NCI-H82 treated with DMSO at 0.1 percent for 48 hours (cell line): ENCODE measurements around the gene ZHX3.
"Not testable (repeated sequence)": the region's sequence is repeated elsewhere in the genome, so short reads cannot be mapped to it uniquely, and the experiment has no call there.

Source experiments
- DNase-seq: peaks from one replicate; lab custom pipeline; 2025; ENCODE audit not compliant: unreplicated experiment; lab: John Stamatoyannopoulos, UW

ZHX3 gene

DNA sequence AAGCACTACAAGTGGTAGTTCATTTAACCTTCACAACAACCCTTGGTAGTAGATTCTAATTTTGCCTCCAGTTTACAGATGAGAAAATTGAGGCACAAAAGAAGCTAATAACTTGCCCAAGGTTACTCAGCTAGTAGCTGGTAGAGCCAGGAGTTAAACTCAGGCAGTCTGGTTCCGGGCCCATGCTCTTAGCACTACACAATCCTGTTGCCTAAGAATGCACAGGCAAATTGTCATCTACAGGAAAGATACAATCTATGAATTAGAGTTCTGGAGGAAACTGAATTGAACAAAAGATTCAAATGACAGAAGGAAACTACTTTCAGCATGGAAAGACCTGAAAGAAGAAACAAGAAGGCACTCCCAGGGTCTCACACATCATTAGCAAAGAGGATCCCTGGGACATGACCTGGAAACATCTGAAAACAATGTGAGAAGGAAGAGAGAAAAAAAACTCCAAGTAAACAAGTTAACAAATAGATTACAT, 56.8 kb downstream of the ZHX3 start:
- no peak for DNase-seq

DNA sequence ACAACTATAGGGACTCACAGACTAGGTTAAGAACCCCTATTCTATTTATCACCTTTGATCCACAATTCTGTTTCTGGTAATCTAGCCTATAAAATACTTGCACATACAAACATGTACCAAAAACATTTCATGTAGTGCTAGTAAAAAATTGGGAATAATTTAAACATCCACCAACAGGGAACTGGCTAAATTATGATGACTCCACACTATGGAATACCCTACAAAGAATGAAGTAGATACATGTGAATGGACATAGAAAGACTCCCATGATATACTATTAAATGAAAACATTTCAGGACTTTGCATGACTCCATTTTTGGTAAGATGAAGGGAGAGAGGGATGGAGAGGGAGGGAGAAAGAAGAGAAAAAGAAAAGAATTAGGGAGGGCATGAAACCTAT, 58.2 kb downstream of the ZHX3 start:
- no peak for DNase-seq

DNA sequence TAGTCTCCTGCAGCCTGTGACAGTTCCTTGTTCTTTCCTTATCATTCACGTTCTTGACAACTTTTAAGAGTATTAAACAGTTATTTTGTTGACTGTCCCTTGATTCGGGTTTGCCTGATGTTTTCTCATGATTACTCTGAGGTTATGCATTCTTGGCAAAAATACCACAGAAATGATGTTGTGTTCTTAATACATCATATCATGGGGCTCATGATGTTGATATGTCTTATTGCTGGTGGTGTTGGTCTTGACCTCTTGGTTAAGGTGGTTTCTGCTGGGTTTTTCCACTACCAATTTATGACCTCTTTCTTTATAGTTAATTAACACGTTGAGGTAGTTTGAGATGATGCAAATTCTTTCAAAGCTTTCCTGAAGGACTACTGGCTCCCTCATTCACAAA, 59.1 kb downstream of the ZHX3 start:
- DNase-seq: no peak

DNA sequence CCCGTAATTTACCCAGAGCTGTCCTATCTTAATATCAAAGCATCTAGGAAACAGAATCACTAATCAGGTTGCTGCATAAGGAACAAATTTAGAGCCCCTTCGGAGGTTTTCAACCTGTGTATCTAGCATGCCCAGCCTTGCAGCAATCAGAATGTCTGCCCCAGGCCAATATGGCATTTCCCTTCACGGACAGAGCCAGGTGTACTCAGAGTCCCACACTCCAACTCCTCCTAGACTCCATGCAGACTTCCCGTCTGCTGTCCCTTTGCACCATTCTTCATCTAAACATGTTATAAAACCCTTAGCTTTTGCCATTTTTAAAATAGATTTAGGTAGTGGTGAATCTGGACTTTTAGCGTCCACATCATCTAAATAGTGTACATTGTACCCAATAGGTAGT, 61.0 kb downstream of the ZHX3 start:
- DNase-seq: no peak

GRCh38 chr20:41255655-41256054, 61.9 kb downstream of the ZHX3 start:
- no peak for DNase-seq

GRCh38 chr20:41249411-41250281, 67.9 kb downstream of the ZHX3 start:
- peak; percentile 3 for DNase-seq

GRCh38 chr20:41248368-41249024, 69.0 kb downstream of the ZHX3 start:
- DNase-seq: no peak

DNA sequence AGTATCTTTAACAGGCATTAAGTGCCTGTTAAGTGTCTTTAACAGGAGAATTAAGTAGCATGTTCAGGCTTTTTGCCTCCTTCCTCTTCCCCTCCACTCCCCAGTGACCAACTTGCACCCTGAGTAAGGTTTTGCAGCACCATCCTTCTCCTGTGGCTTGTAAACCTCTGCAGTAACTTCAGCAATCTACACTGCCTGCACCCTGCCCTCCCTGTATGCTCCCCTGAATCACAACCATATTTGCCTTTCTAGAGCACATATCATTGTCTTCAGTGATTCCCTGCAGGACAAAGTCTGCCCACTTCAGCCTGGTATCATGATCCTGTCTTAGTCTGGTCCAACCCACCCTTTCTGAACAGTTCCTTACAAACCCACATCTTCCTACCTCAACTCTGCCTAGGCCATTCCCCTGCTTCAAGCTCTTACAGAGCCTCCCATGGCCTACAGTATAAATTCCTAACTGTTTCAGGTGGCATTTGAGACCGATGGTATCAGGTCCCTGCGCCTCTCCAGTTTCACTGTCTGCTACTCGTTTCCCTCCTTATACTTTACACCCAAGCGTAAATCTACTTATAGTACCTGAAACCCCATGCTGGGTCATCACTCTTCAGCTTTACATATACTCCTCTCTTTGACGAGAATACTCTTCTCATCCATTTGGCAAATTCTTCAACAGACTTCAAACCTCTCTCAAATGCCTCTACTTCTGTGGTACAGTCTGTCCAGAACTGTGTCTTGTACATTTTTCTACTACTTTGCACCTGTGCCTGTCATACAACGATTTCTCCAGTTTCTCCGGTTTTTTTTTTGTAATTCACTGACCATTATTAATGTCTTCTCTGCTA, 69.8 kb downstream of the ZHX3 start:
- DNase-seq: no peak

GRCh38 chr20:41245086-41245707, 72.3 kb downstream of the ZHX3 start:
- DNase-seq: no peak

- no peak for DNase-seq
These were observed 74.7 kb downstream of the ZHX3 start for GRCh38 chr20:41242807-41243206.

DNA sequence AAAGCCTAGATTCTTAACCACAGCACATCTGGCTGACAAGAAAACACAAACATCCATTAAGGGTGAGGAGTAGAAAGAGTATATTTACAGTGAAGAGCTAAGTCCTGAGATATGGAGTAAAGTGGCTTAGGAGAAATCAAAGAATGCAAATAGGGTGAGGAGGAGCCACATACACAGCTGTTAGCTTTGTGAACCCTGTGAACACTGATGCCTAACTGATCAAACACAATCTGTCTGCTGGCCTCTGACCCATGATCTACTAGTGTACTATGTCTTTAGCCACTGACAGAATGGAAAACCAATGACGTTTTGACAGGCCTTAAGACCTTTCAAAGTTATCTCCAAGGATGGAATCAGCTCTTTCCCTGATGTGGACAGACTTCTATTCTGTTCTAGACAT, 75.2 kb downstream of the ZHX3 start:
- no peak for DNase-seq

- DNase-seq: not testable (repeated sequence)
These were observed 80.3 kb downstream of the ZHX3 start for GRCh38 chr20:41237233-41237632.

DNA sequence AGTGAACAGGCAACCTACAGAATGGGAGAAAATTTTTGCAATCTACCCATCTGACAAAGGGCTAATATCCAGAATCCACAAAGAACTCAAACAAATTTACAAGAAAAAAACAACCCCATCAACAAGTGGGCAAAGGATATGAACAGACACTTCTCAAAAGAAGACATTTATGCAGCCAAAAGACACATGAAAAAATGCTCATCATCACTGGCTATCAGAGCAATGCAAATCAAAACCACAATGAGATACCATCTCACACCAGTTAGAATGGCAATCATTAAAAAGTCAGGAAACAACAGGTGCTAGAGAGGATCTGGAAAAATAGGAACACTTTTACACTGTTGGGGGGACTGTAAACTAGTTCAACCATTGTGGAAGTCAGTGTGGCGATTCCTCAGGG, 80.7 kb downstream of the ZHX3 start:
- not testable (repeated sequence) for DNase-seq

DNA sequence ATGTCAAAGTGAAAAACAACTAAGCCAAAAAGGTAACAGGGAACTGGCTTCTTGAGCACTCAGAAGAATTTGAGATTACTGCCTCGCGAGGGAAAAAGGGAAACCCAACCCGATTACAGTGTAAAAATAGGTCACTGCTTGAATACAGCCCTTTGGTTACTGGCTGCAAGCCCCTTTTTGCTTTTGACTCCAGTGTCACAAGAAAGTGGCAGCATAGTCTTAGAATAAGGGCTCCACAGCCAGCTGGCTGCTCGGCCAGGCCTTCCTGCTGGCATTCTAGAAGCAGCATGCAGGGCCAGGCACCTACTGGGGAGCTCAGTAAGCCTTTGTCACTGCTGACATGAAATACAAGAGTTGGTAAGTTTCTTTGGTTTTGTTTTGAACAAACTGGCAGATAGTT, 83.0 kb downstream of the ZHX3 start:
- no peak for DNase-seq

DNA sequence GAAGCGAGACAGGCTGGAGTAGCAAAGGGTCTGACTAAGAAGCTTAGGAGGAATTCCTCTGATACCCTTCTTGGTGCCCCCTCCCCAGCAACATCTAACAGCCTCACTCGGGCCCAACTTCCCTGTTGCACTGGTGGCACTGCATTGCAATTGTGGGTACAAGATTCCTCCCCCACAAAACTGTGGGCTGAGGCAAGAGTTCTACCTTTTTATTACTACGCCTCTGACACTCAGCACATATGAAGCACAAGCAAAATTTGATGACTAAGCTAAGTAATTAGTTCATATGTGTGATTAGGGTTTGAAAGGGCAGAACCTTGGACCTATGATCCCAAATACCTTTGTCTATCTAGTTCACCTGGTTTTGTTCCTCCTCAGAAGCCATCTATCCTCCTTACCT, 83.5 kb downstream of the ZHX3 start:
- no peak for DNase-seq

GRCh38 chr20:41232973-41233926, 84.3 kb downstream of the ZHX3 start:
- no peak for DNase-seq

GRCh38 chr20:41231136-41231535, 86.4 kb downstream of the ZHX3 start:
- DNase-seq: no peak

DNA sequence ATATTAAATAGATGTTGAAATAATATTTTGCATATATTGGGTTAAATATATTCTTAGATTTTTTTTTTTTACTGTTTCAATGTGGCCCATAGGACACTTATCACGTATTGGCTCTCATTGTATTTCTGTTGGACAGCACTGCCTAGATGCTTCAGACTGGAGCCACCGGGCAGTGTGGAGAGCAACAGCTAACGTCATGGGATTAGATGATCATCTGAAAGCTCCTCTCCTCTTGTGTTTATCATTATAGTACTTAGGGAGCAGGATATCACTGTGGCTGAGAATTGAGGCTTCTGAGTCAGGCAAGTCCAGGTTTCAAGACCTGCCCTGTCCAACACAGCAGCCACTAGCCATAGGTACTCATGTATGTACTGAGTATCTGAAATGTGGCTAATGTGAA, 87.4 kb downstream of the ZHX3 start:
- DNase-seq: no peak

- DNase-seq: no peak
These were observed 88.3 kb downstream of the ZHX3 start for GRCh38 chr20:41229259-41229658.

- no peak for DNase-seq
These were observed 88.7 kb downstream of the ZHX3 start for GRCh38 chr20:41228858-41229257.
